Chondrocyte (in vitro differentiated cells): ENCODE results near the gene USF2. TPM values are rescaled to one million over a fixed set of nuclear protein-coding genes. Genes with fewer than 3 reads are reported as not detected.

Experiments
- DNase-seq: peaks from one replicate; pipeline ENCODE4 v3.0.0; 2021; ENCODE audit warnings: mixed read lengths, low spot score
- H3K27ac Mint-ChIP-seq: one replicate; pipeline ENCODE4 v1.8.0; 2021; ENCODE audit warnings: mild to moderate bottlenecking, moderate library complexity, mixed read lengths; ENCODE audit not compliant: unreplicated experiment
- H3K27me3 Mint-ChIP-seq: 2 replicates; pipeline ENCODE4 v1.8.0; 2021; ENCODE audit warnings: low read depth, mixed read lengths
- H3K36me3 Mint-ChIP-seq: 2 replicates; pipeline ENCODE4 v1.8.0; 2021; ENCODE audit warnings: low read depth, mixed read lengths
- H3K4me1 Mint-ChIP-seq: 2 replicates; pipeline ENCODE4 v1.8.0; 2021; ENCODE audit warnings: low read depth, mild to moderate bottlenecking, mixed read lengths
- H3K4me3 Mint-ChIP-seq: one replicate; pipeline ENCODE4 v1.8.0; 2021; ENCODE audit warnings: mild to moderate bottlenecking, moderate library complexity, mixed read lengths; ENCODE audit not compliant: unreplicated experiment
- H3K9me3 Mint-ChIP-seq: 2 replicates; pipeline ENCODE4 v1.8.0; 2021; ENCODE audit warnings: low read depth, mixed read lengths
- CTCF ChIP-seq: fragments of 200-600 bp; sonication (generic); IDR thresholded peaks from 2 replicates; pipeline ENCODE4 v1.5.0; 2021; ENCODE audit warnings: antibody characterized with exemption, mild to moderate bottlenecking, moderate library complexity
- total RNA-seq: library from RNA; stranded (reverse); gene quantifications from 3 replicates; pipeline ENCODE4 v1.2.1, GENCODE V29; 2021

USF2 gene
- total RNA-seq, 1 donor from 2014 or later = 86.1 TPM

GRCh38 chr19:35328851-35329285 lies 60.1 kb downstream of the USF2 start, which contains the start of gene CD22:
Gene CD22, plus strand, starts transcription at chr19:35329187. Its CDS starts 2,854 bp downstream, at chr19:35332041.
- Mint-ChIP-seq H3K27me3 (peaks cover 41% of the 10 kb centered on the region), H3K36me3 (no peaks in the 10 kb centered on the region), H3K9me3 (no peaks in the 10 kb centered on the region), H3K4me3 (no peak within 1 kb of the TSS), H3K27ac (no peak within 1 kb of the TSS), H3K4me1 (no peaks in the 10 kb centered on the region)
- DNase-seq = no peak
- TF ChIP-seq CTCF = no peak

GRCh38 chr19:35329323-35329722 lies 60.6 kb downstream of the USF2 start:
- no peaks in the 10 kb centered on the region for H3K9me3 Mint-ChIP-seq
- no peaks in the 10 kb centered on the region for H3K4me1 Mint-ChIP-seq
- H3K36me3 Mint-ChIP-seq = no peaks in the 10 kb centered on the region
- TF ChIP-seq CTCF = no peak
- no peak overlapping the region for H3K27ac Mint-ChIP-seq
- H3K27me3 Mint-ChIP-seq = peaks cover 46% of the 10 kb centered on the region
- no peak for DNase-seq
- no peak overlapping the region for H3K4me3 Mint-ChIP-seq

Other genes starting within 250 kb of the USF2 start
- 5.7 to 6.0 TPM (median 5.8 TPM) in 3 replicates for gene SCN1B, start 238.5 kb upstream of the USF2 start, total RNA-seq
- not detected in 3 replicates for gene HPN, start 227.2 kb upstream of the USF2 start, total RNA-seq
- gene FXYD3, start 153.1 kb upstream of the USF2 start, total RNA-seq = not detected in 3 replicates
- 0.46 to 2.2 TPM (median 1.3 TPM) in 3 replicates for gene LGI4, start 133.9 kb upstream of the USF2 start, total RNA-seq
- gene FXYD1, start 130.1 kb upstream of the USF2 start, total RNA-seq = 2.9 to 7.8 TPM (median 7.1 TPM) in 3 replicates
- gene FXYD7, start 125.7 kb upstream of the USF2 start, total RNA-seq = not detected in 3 replicates
- gene FXYD5, start 114.2 kb upstream of the USF2 start, total RNA-seq = 108 to 114 TPM (median 113 TPM) in 3 replicates
- not detected in 3 replicates for gene FAM187B, start 40.2 kb upstream of the USF2 start, total RNA-seq
- gene LSR, start 20.0 kb upstream of the USF2 start, total RNA-seq = 0.24 to 0.99 TPM (median 0.64 TPM) in 3 replicates
- not detected in 3 replicates for gene HAMP, start 13.6 kb downstream of the USF2 start, total RNA-seq
- not detected in 3 replicates for gene MAG, start 23.2 kb downstream of the USF2 start, total RNA-seq
- gene CD22, start 60.2 kb downstream of the USF2 start, total RNA-seq = not detected in 3 replicates
- not detected in 3 replicates for gene FFAR1, start 78.9 kb downstream of the USF2 start, total RNA-seq
- not detected in 3 replicates for gene FFAR3, start 89.5 kb downstream of the USF2 start, total RNA-seq
- not detected in 3 replicates for gene GPR42, start 102.1 kb downstream of the USF2 start, total RNA-seq
- gene FFAR2, start 179.3 kb downstream of the USF2 start, total RNA-seq = not detected in 3 replicates
- not detected in 3 replicates for gene KRTDAP, start 221.5 kb downstream of the USF2 start, total RNA-seq
- gene DMKN, start 244.7 kb downstream of the USF2 start, total RNA-seq = 1.3 to 2.1 TPM in 2 of 3 replicates, not detected in the other